GM19397 (cell line): ENCODE results near the gene MKNK2.

Experiments used
- ATAC-seq: cut with Tn5 transposase; IDR thresholded peaks from one replicate; pipeline ENCODE4 v1.9.1; 2021; ENCODE audit warnings: mild to moderate bottlenecking, moderate library complexity; ENCODE audit not compliant: unreplicated experiment

MKNK2 gene

GRCh38 chr19:2033115-2033824, 17.8 kb downstream of the MKNK2 start:
- ATAC-seq = no peak

GRCh38 chr19:2032296-2032941, 18.6 kb downstream of the MKNK2 start:
- ATAC-seq = no peak

- no peak for ATAC-seq
Measured at GRCh38 chr19:2027361-2027760, 23.7 kb downstream of the MKNK2 start.

- ATAC-seq = no peak
Measured at GRCh38 chr19:2026770-2027169, 24.3 kb downstream of the MKNK2 start.

GRCh38 chr19:2022289-2022688, 28.8 kb downstream of the MKNK2 start:
- ATAC-seq = no peak

GRCh38 chr19:2021453-2022140, 29.4 kb downstream of the MKNK2 start:
- no peak for ATAC-seq

- ATAC-seq = no peak
Measured at GRCh38 chr19:2018752-2019151, 32.3 kb downstream of the MKNK2 start.

- ATAC-seq = no peak
Measured at GRCh38 chr19:2016041-2016807, 34.8 kb downstream of the MKNK2 start.

- no peak for ATAC-seq
Measured at GRCh38 chr19:2015608-2015950, 35.5 kb downstream of the MKNK2 start, which contains the start of gene BTBD2. TSS of gene BTBD2 (minus strand) at chr19:2015714. CDS start at chr19:2015703, 11 bp downstream.

- no peak for ATAC-seq
Measured at GRCh38 chr19:2014731-2015607, 36.1 kb downstream of the MKNK2 start.

- no peak for ATAC-seq
Measured at GRCh38 chr19:2014131-2014571, 36.9 kb downstream of the MKNK2 start.

- no peak for ATAC-seq
Measured at GRCh38 chr19:2013683-2013961, 37.4 kb downstream of the MKNK2 start.

- ATAC-seq = no peak
Measured at GRCh38 chr19:2012941-2013682, 37.9 kb downstream of the MKNK2 start.

GRCh38 chr19:2011169-2011568, 39.9 kb downstream of the MKNK2 start:
- ATAC-seq = no peak

- ATAC-seq = no peak
Measured at GRCh38 chr19:2010135-2010668, 40.8 kb downstream of the MKNK2 start.

GRCh38 chr19:2003874-2004273, 47.2 kb downstream of the MKNK2 start:
- no peak for ATAC-seq

- no peak for ATAC-seq
Measured at GRCh38 chr19:1999856-2000515, 51.1 kb downstream of the MKNK2 start.

GRCh38 chr19:1998712-1999708, 52.0 kb downstream of the MKNK2 start:
- ATAC-seq = no peak
